Sigmoid colon (tissue), 7 donors: ENCODE results near the gene SLC17A7. TPM values are rescaled to one million over a fixed set of nuclear protein-coding genes. Genes with fewer than 3 reads are reported as not detected.
A peak's percentile ranks its signal among the peaks of the same experiment; 100 is the strongest.
"Not testable (repeated sequence)": the region's sequence is repeated elsewhere in the genome, so short reads cannot be mapped to it uniquely, and the experiment has no call there.

Source experiments
- DNase-seq: peaks from one replicate; pipeline ENCODE4 v3.0.0-alpha.2; 2019
- H3K27ac ChIP-seq, 4 donors: fragments of 200-600 bp; sonication (generic); one replicate each; pipeline ENCODE4 v1.5.1; 2016 to 2019; ENCODE audit warnings: mild to moderate bottlenecking in 1 of 4
- H3K27me3 ChIP-seq, 3 donors: fragments of 200-600 bp; sonication (generic); one replicate each; pipeline ENCODE4 v1.5.1; 2019; ENCODE audit warnings: mild to moderate bottlenecking in 1 of 3
- H3K36me3 ChIP-seq, 4 donors: fragments of 200-600 bp; sonication (generic); one replicate each; pipeline ENCODE4 v1.5.1; 2016 to 2019
- H3K4me1 ChIP-seq, 4 donors: fragments of 200-600 bp; sonication (generic); one replicate each; pipeline ENCODE4 v1.5.1; 2017 to 2019
- H3K4me3 ChIP-seq, 4 donors: fragments of 200-600 bp; sonication (generic); one replicate each; pipeline ENCODE4 v1.5.1; 2017 to 2019; ENCODE audit warnings: mild to moderate bottlenecking in 2 of 4, moderate library complexity in 1 of 4
- H3K9me3 ChIP-seq, 4 donors: fragments of 200-600 bp in 3 of 4; sonication (generic) in 3 of 4; one replicate each; pipeline versions ENCODE4 v1.5.1 to v1.6.1; 2013 to 2019
- EP300 ChIP-seq, 4 donors: sonication (generic); formaldehyde crosslinking; IDR thresholded peaks; one replicate each; pipeline ENCODE4 v1.6.1; 2017; ENCODE audit warnings: antibody characterized with exemption in 4 of 4
- POLR2A ChIP-seq, 2 donors: fragments of 450-650 bp; IDR thresholded peaks; one replicate each; pipeline ENCODE4 v1.6.1; 2016; ENCODE audit warnings: antibody characterized with exemption in 2 of 2, mild to moderate bottlenecking in 2 of 2, moderate library complexity in 2 of 2
- POLR2AphosphoS5 ChIP-seq, 4 donors: sonication (generic); formaldehyde crosslinking; IDR thresholded peaks; one replicate each; pipeline ENCODE4 v1.6.1; 2017; ENCODE audit warnings: antibody characterized with exemption in 4 of 4
- WGBS, 2 donors: extraction: QIAGEN DNeasy Blood & Tissue Kit; methylation state at CpG; one replicate each; pipeline ENCODE4 v1.1.7; 2013; 5-methylcytosine and 5-hydroxymethylcytosine counted together
- intact Hi-C: fragments of 100-400 bp; cut with DNase I; formaldehyde crosslinking; loops from one replicate; pipeline ENCODE4 v1.15.1; 2023
- polyA plus RNA-seq, 3 donors: library from polyadenylated mRNA; stranded (reverse); fragments of 200-250 nt; gene quantifications; one replicate each; pipeline ENCODE4 v1.2.3, GENCODE V29; 2013
- total RNA-seq, 4 donors: library from RNA; depleted of rRNA; stranded (reverse); fragments of >200 nt; gene quantifications; one replicate each; pipeline ENCODE4 v1.1.0, GENCODE V29; 2016
- TF ChIP-seq, protein P1 (sequence below), 4 experiments: fragments of 450-650 bp in 3 of 4; fragments of 200-600 bp in 1 of 4; IDR thresholded peaks; one replicate each; pipeline ENCODE4 v1.5.1; 2016 to 2019; ENCODE audit warnings: antibody characterized with exemption in 4 of 4, mild to moderate bottlenecking in 3 of 4, moderate library complexity in 2 of 4
- donor health status: healthy with polysubstance abuse.
- donor health status: Bipolar disorder and iron deficiency.
- donor health status: healthy.

Gene SLC17A7
- total and polyA plus RNA-seq, 7 donors: 0.23 to 1.8 (median 0.62) TPM; not detected in 1

DNA sequence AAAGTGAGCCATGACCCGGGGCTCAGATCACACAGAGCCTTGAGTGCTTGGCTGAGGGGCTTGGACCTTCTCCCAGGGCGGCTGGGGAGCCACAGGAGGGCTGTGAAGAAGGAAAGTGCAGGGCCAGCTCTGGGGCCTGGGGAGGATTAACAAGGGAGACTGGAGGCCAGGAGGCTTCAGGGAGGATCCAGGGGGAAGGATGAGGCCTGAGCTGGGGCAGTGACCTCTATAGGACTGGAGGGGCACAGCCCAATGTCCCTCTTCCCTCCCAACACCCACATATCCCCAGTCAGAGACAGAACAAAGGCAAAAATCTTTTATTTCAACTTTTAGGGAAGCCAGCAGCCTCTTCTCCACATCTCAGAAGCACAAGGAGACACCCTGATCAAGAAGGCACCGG is 4.7 kb upstream of the SLC17A7 start:
- H3K9me3 ChIP-seq: no peaks in the 10 kb centered on the region
- TF ChIP-seq POLR2A (IDR thresholded peaks at IDR 0.05) (no peak), EP300 (IDR thresholded peaks at IDR 0.05) (no peak), POLR2AphosphoS5 (IDR thresholded peaks at IDR 0.05) (no peak)
- TF ChIP-seq, protein P1, sequence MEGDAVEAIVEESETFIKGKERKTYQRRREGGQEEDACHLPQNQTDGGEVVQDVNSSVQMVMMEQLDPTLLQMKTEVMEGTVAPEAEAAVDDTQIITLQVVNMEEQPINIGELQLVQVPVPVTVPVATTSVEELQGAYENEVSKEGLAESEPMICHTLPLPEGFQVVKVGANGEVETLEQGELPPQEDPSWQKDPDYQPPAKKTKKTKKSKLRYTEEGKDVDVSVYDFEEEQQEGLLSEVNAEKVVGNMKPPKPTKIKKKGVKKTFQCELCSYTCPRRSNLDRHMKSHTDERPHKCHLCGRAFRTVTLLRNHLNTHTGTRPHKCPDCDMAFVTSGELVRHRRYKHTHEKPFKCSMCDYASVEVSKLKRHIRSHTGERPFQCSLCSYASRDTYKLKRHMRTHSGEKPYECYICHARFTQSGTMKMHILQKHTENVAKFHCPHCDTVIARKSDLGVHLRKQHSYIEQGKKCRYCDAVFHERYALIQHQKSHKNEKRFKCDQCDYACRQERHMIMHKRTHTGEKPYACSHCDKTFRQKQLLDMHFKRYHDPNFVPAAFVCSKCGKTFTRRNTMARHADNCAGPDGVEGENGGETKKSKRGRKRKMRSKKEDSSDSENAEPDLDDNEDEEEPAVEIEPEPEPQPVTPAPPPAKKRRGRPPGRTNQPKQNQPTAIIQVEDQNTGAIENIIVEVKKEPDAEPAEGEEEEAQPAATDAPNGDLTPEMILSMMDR (IDR thresholded peaks at IDR 0.05): no peak
- H3K27me3 ChIP-seq: peaks cover 14 to 22% (median 20%) of the 10 kb centered on the region in 3 donors
- H3K27ac ChIP-seq: no peak overlapping the region
- intact Hi-C loops: no loop called here
- peaks cover 0 to 41% (median 23%) of the 10 kb centered on the region in 4 donors for H3K4me1 ChIP-seq
- DNase-seq: no peak
- H3K36me3 ChIP-seq: peaks cover 0 to 19% (median 7%) of the 10 kb centered on the region in 4 donors
- H3K4me3 ChIP-seq: no peak overlapping the region
- 79 to 90% methylated on average over 3 of the region's 3 CpGs for WGBS, 2 donors

- H3K27me3 ChIP-seq: peaks cover 17 to 40% (median 38%) of the 10 kb centered on the region in 3 donors
- not testable (repeated sequence) for DNase-seq, H3K4me3 ChIP-seq, H3K9me3 ChIP-seq
- peaks cover 0 to 33% (median 21%) of the 10 kb centered on the region in 4 donors for H3K4me1 ChIP-seq
- WGBS, 2 donors: 44 to 69% methylated on average over 5 of the region's 5 CpGs
- peak overlapping the region in 1 of 4 donors; percentile 91 for H3K27ac ChIP-seq
- intact Hi-C loops: loop anchor here (5.0 kb wide), 1 partner anchor 177 kb away; no protein-coding TSS in a partner anchor
- H3K36me3 ChIP-seq: peaks cover 0 to 15% (median 5%) of the 10 kb centered on the region in 4 donors
These were observed 2.9 kb upstream of the SLC17A7 start for GRCh38 chr19:49444100-49444700.

DNA sequence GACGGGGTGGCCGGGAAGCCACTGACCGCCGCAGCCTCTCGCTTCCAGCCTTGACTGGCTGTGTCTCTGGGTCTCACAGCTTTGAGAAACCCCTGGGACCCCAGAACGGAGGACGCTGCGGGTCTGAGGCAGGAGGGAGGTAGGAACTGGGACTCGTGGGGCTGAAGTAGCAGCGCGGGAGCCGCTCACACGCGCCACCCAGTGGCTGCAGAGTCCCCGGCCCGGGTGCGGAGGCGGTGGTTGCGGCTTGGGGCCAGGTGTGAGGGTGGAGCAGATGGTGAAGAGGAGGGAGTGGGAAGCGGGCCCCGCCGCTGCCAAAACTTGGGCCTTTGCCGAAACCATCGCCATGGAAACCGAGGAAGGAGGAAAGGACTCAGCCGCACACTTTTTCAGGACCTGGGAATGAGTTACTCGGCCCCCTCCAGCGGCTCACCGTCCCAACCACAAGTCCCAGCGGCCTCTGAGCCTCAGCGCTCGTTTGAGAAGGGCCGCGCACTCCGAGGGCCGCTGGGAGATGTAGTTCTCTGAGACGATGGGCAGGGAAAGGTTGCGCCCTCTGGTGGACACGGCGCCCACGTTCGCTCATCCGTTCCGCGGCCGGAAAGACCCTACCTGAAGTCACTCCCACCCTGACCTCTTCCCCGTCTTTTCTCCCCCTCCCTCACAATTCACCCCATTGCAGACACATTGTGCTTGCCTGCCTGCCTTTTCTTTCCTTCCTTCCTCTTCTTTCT is 2.2 kb upstream of the SLC17A7 start:
- intact Hi-C loops: loop anchor here (1.0 to 5.0 kb wide), 4 partner anchors 51 to 217 kb away; partner anchors contain the start of gene DKKL1
- Histone ChIP-seq H3K27ac (peak overlapping the region; percentile 69 to 91 (median 74)), H3K4me3 (peak overlapping the region; percentile 40 to 69 (median 55)), H3K9me3 (no peaks in the 10 kb centered on the region), H3K36me3 (peaks cover 0 to 11% (median 1%) of the 10 kb centered on the region in 4 donors), H3K27me3 (peaks cover 17 to 47% (median 45%) of the 10 kb centered on the region in 3 donors), H3K4me1 (peaks cover 0 to 33% (median 21%) of the 10 kb centered on the region in 4 donors)
- TF ChIP-seq POLR2A (IDR thresholded peaks at IDR 0.05) (no peak), EP300 (IDR thresholded peaks at IDR 0.05) (no peak), POLR2AphosphoS5 (IDR thresholded peaks at IDR 0.05) (peak in 2 of 4 donors; percentile 37 to 38)
- TF ChIP-seq, protein P1 (IDR thresholded peaks at IDR 0.05): peak; percentile 79 to 89 (median 82)
- DNase-seq: peak; percentile 98
- 0 to 1% methylated on average over 47 of the region's 47 CpGs for WGBS, 2 donors

DNA sequence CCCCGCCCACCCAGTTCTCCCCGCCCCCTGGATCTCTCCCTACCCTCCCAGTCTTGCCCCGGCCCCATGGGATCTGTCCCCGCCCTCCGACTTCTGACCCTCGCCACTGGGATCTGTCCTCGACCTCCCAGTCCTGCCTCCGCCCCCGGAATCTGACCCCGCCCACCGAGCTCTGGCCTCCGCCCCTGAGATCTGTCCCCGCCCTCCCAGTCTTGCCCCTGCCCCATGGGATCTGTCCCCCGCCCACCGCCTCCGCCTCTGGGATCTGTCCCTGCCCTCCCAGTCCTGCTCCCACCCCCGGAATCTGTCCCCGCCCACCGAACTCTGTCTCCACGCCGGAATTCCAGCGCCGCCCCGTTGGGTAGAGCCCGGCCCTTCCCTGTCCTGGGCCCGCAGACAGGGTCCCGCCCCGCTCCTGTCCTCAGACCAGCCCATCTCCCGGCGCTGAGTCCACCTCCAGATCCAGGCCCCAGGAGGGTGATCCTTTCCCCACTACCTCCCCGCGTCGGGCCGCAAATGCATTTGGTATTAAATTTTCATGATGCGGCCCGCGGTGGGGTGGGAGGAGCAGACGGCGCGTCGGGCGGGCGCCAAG is 1.5 kb upstream of the SLC17A7 start:
- intact Hi-C loops: loop anchor here (1.0 to 5.0 kb wide), 4 partner anchors 51 to 217 kb away; partner anchors contain the start of gene DKKL1
- peaks cover 17 to 54% (median 51%) of the 10 kb centered on the region in 3 donors for H3K27me3 ChIP-seq
- TF ChIP-seq EP300 (IDR thresholded peaks at IDR 0.05) (no peak), POLR2AphosphoS5 (IDR thresholded peaks at IDR 0.05) (no peak), POLR2A (IDR thresholded peaks at IDR 0.05) (no peak)
- TF ChIP-seq, protein P1 (IDR thresholded peaks at IDR 0.05): no peak
- DNase-seq: peak; percentile 97
- H3K4me1 ChIP-seq: peaks cover 0 to 30% (median 19%) of the 10 kb centered on the region in 4 donors
- peak overlapping the region; percentile 40 to 69 (median 55) for H3K4me3 ChIP-seq
- no peaks in the 10 kb centered on the region for H3K9me3 ChIP-seq
- H3K27ac ChIP-seq: peak overlapping the region; percentile 69 to 91 (median 74)
- peaks cover 0 to 11% (median 0%) of the 10 kb centered on the region in 4 donors for H3K36me3 ChIP-seq
- WGBS, 2 donors: 1 to 2% methylated on average over 43 of the region's 43 CpGs
